HG02678 (cell line): ENCODE data around the gene LAIR1.
"Not testable (repeated sequence)": the region's sequence is repeated elsewhere in the genome, so short reads cannot be mapped to it uniquely, and the experiment has no call there.

ENCODE experiments used
- ATAC-seq: cut with Tn5 transposase; IDR thresholded peaks from one replicate; pipeline ENCODE4 v1.9.1; 2021; ENCODE audit warnings: mild to moderate bottlenecking, moderate library complexity; ENCODE audit not compliant: unreplicated experiment

Gene LAIR1

GRCh38 chr19:54364775-54365257 is at the start of gene LAIR1:
Gene LAIR1, minus strand, starts transcription at chr19:54364931. Its CDS starts 127 bp downstream, at chr19:54364804.
- ATAC-seq: no peak

DNA sequence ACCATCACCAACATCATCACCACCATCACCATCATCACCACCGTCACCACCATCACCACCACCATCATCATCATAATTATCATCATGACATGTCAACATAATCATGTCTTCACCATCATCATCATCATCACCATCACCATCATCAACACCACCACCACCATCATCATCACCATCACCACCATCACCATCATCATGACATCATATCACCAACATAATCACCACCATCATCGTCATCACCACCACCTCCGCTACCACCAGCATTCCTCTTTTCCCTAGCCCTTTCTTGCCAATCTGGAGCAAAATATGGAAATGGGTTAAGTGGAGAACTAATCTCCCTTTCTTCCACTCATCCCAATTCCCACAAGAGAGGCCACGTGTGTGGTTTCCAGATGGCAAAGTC is 49.4 kb upstream of the LAIR1 start:
- ATAC-seq: no peak

DNA sequence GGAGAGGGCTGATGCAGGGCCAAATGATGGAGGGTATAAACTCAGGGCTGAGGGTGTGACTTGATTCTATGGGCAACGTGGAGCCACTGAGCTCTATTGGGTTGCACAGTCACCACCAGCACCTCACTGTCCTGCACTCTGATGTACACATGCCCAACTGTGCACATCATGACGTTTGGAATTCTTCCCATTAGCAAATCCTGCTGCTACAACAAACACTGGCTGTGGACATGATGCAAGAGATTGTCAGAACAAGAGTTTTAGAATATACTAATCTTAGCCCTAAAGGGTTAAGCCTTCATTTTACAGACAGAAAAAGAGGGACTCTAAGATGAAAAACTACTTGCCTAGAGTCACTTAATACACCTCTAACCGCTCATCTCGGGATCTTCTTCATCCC is 48.1 kb upstream of the LAIR1 start:
- no peak for ATAC-seq

DNA sequence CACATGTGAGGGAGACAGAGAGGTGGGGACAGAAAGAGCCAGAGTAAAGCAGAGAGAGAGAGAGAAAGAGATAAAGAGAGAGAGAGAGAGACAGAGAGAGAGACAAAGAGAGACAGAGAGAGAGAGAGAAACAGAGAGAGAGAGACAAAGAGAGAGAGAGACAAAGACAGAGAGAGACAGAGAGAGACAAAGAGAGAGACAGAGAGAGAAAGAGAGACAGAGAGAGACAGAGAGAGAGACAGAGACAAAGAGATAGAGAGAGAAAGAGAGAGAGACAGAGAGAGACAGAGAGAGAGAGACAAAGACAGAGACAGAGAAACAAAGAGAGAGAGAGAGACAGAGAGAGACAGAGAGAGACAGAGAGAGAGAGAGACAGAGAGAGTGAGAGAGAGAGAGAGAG is 46.3 kb upstream of the LAIR1 start:
- no peak for ATAC-seq

DNA sequence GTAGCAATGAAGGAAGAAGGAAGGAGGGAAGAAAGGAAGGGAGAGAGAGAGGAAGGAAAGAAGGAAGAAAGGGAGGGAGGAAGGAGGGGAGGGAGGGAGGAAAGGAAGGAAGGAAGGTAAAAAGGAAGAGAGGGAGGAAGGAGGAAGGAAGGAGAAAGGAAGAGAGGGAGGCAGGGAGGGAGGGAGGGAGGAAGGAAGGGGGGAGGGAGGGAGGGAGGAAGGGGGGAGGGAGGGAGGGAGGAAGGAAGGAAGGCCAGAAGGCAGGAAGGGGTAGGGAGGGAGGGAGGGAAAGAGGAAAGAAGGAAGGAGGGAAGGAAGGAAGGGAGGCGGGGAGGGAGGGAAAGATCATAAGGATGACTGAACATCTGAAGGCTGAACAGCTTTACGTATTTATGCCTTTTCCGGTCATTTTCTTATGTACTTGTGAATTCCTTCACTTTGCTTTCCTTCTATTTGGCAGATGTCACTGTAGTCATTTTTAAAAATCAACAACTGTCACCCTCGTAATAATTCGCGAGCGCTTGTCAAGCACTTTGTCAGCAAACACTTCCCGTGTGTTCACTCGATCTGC is 43.8 kb upstream of the LAIR1 start:
- no peak for ATAC-seq

DNA sequence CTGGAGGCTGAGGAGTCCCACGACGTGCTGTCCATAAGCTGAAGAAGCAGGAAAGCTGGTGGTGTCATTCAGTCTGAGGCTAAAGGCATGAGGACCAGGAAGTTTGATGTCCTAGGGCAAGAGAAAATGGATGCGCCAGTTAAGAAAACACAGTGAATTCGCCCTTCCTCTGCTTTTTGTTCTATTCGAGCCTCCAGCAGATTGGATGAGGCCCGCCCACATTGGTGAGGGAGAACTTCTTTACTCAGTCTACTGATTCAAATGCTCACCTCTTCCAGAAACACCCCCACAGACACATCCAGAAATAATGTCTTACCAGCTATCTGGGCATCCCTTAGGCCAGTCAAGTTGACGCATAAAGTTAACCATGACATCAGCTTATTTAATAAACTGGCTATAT is 43.0 kb upstream of the LAIR1 start:
- no peak for ATAC-seq

- no peak for ATAC-seq
Measured at GRCh38 chr19:54405628-54406027, 40.9 kb upstream of the LAIR1 start.

GRCh38 chr19:54403054-54403453 is 38.3 kb upstream of the LAIR1 start:
- no peak for ATAC-seq

GRCh38 chr19:54400913-54401312 is 36.2 kb upstream of the LAIR1 start:
- no peak for ATAC-seq

DNA sequence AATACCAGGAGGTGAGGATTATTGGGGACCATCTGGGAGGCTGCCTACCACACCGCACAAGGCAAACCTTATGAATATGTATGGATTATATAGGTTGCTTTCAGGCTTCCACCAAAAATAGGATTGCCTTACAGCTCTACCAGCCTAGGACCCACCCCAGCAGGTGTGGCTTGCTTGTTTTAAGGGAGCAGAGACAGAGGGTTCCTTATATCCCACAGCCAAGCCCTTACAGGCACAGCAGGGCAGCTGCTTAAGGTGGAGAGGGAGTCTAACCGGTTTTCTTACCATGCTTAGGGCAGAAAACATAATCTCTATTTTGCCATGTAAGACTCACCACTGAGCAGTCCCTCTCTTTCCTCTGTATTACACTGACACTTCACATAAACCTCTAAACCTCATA is 34.5 kb upstream of the LAIR1 start:
- ATAC-seq: no peak

- ATAC-seq: no peak
Measured at GRCh38 chr19:54395685-54396084, 31.0 kb upstream of the LAIR1 start.

- ATAC-seq: no peak
Measured at GRCh38 chr19:54393381-54393780, 28.6 kb upstream of the LAIR1 start.

DNA sequence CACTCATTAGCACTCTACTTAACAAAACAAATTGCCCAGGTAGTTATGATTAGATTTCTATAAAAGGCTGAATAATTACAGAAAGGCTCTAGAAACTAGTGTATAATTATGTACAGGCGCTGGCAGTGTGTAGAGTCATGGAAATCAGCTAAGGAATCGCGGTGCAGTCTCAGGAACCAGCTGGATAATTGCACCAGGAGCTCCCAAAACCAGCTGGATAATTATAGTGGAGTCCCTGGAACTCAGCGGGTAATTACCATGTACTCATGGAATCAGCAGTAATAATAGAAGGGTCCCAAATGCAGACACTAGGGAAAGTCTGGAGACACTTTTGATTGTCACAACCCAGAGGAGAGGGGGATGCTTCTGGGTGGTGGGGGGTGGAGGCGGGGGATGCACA is 27.4 kb upstream of the LAIR1 start:
- ATAC-seq: no peak

- ATAC-seq: no peak
Measured at GRCh38 chr19:54391589-54392061, 26.9 kb upstream of the LAIR1 start.

DNA sequence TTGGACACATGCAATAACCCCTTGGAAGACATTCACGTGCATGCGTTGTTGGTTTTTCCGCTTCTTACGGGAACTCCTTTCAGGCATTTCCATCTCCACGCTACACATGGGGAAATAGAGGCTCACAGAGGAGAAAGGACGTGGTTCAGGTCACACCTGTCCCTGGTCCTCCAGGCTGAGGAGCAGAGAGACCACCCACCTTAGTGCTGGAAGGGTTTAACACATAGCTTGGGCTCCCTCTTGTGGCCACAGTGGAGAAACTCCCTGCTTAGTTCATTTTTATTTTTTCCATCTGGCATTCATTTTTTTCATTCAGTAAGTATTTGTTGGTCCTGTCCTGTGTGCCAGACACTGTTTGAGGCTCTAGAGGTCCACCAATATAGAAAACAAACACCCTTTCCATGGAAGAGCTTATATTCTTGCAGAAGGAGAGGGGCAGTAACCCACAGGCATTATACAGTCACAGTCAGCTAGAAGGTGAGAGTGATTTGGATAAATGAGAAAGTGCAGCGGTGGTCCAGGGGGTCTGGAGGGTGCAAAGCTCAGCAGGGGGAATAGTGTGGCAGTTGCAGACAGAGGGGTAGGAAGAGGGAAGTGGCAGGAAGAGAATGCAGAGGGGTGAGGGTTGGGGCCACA is 26.3 kb upstream of the LAIR1 start:
- ATAC-seq: no peak

DNA sequence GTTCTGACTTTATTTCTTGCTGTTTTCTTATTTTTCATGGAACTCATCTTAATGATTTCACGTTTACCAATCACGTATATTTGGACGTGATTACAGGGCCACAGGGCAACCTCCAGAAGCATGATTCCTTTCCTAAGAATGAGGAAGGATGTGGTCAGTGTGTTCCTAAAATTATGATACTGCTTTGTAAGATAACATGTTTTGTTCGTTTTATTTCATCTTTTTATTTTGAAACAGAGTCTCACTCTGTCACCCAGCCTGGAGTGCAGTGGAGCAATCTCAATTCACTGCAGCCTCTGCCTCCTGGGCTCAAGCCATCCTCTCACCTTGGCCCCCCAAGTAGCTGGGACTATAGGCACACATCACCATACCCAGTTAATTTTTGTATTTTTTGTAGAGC is 24.8 kb upstream of the LAIR1 start:
- ATAC-seq: no peak

DNA sequence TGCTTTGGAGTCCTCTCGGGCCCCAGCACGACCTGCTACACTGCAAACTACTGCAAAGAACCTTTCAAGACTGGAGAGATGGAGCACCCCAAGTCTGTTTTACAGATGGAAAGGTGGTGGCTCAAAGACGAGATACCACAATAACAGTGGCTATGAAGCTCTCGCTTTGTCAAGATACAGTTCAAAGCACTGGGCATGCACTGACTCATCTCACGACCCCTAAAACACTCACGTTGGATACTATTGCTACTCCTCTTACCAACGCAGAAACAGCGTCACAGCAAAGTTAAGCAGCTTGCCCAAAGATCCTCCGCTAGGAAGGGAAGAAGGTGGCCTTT is 24.0 kb upstream of the LAIR1 start:
- no peak for ATAC-seq

DNA sequence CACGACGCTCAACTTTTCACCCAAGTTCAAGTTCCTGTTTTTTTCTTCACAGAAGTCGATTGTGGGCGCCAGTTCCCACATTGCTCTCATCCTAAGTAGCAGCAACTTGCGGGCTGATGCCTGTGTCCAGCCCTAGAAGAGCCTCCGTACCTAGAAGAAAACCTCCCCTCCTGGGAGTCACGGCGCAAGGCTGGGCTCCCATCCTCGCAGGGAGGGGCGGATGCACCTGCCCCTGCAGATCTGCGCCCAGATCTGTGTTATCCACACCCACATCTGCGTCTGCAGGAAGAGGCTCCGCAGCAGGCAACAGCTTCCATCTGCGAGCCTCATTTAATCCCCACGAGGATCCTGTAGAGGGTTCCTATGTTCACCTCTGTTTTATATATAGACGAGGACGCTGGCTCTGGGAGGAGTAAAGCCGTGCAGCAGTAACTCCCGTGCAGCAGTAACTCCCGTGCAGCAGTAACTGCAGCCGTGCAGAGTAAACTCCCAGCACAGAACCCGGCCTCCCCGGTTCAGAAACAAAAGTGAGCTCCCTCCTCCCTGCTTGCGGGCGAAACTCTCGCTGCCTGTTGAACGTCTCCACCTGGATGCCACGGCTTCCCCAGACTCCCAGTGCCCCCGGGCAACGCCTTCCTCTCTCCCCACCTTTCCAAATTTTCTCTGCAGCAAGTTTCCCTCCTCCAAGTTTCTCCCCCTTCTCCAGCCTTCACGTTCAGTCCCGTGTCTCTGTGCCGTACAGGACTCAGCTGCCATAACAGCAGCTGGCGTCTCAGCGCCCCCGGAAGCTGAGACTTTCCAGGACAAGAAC is 23.5 kb upstream of the LAIR1 start:
- ATAC-seq: no peak

GRCh38 chr19:54383330-54383729 is 18.6 kb upstream of the LAIR1 start:
- no peak for ATAC-seq

DNA sequence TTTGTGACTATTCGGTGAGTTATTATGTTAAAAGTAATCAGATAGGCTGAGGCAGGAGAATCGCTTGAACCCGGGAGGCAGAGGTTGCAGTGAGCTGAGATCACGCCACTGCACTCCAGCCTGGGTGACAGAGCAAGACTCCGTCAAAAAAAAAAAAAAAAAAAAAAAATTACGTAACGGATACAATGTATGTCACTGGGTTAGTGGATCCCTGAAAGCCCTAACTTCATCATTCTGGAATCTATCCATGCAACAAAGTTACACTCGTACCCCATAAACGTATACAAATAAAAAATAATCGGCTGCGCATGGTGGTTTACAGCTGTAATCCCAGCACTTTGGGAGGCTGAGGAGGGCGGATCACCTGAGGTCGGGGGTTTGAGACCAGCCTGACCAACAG is 17.3 kb upstream of the LAIR1 start:
- ATAC-seq: not testable (repeated sequence)

DNA sequence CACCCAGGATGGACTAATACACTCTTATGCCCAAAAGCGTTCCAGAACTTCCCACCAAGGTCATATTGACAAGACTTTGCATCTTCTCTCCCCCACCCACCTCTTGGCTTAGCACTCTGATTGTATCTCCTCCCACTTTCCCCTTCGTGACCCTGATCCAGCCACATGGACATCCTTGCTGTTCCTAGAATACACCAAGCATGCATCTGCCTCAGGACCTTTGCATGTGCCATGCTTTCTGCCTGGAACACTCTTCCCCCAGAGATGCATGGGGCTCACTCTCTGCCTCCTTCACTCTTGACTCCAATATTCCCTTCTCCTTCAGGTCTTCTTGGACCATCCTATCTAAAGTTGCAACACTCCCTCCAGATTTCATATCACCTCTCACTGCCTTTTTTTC is 16.2 kb upstream of the LAIR1 start:
- no peak for ATAC-seq

DNA sequence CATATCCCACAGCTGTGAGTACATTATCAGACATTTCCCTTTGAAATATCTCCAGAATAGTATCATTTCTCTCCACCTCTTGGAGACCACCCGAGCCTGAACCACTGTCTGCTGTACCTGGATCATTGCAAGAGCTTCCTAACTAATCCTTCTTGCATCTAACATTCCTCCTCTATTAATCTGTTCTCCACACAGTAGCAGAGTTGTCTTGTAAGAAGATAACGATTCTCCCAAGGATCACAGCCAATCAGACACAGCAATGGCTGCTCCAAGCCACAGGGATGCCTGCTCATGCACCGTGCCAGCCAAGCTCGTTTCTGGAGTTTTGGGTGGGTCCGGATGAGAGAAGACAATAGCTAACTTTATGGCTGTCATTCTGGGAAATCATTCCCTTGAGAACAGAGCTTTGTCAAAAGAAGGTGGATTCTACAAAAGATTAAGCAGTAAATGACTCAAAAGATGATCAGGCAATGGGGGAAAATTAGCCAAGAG is 14.5 kb upstream of the LAIR1 start:
- no peak for ATAC-seq
